Adipocyte (in vitro differentiated cells): ENCODE data around the gene MIXL1.
"Not testable (repeated sequence)": the region's sequence is repeated elsewhere in the genome, so short reads cannot be mapped to it uniquely, and the experiment has no call there.

Experiments used
- DNase-seq: peaks from one replicate; pipeline ENCODE4 v3.0.0-alpha.2; 2015; ENCODE audit warnings: low read depth
- H3K27me3 ChIP-seq: replicated peaks from 2 replicates; pipeline ENCODE4 v1.7.0; 2013; ENCODE audit warnings: mild to moderate bottlenecking, low read length, moderate library complexity; ENCODE audit not compliant: control insufficient read depth, insufficient read depth
- H3K36me3 ChIP-seq: 2 replicates; pipeline ENCODE4 v1.7.0; 2013; ENCODE audit warnings: low read length, mild to moderate bottlenecking, moderate library complexity; ENCODE audit not compliant: control insufficient read depth, insufficient read depth, severe bottlenecking
- H3K4me1 ChIP-seq: 2 replicates; pipeline ENCODE4 v1.7.0; 2013; ENCODE audit warnings: mild to moderate bottlenecking, low read length, moderate library complexity; ENCODE audit not compliant: control insufficient read depth, insufficient read depth
- H3K4me3 ChIP-seq: 2 replicates; pipeline ENCODE4 v1.7.0; 2013; ENCODE audit warnings: mild to moderate bottlenecking, low read length, moderate library complexity
- H3K9ac ChIP-seq: 2 replicates; pipeline ENCODE4 v1.7.0; 2013; ENCODE audit warnings: mild to moderate bottlenecking, low read length, moderate library complexity
- H3K9me3 ChIP-seq: 2 replicates; pipeline ENCODE4 v1.7.0; 2013; ENCODE audit warnings: mild to moderate bottlenecking, low read length, moderate library complexity; ENCODE audit not compliant: control insufficient read depth

The MIXL1 gene

DNA sequence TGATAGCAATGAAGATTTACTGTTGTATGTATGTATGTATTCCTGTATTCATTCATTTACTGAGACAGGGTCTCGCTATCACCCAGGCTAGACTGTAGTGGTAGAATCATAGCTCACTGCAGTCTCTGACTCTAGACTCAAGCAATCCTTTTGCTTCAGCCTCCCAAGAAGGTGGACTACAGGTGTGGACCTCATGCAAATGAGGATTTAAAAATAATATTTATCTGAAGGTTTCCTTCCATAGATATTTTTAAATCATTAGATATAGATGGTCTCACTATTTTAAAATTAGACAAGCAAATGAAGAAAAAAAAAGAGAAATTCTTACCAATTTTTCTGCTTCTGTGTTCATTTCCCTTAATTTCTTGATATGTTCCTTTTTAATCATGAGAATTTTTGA lies 27.0 kb downstream of the MIXL1 start:
- Histone ChIP-seq H3K9ac (no peak overlapping the region), H3K4me3 (no peak overlapping the region), H3K27me3 (no peaks in the 10 kb centered on the region), H3K36me3 (no peaks in the 10 kb centered on the region), H3K9me3 (no peaks in the 10 kb centered on the region), H3K4me1 (peaks cover 7% of the 10 kb centered on the region)
- no peak for DNase-seq

DNA sequence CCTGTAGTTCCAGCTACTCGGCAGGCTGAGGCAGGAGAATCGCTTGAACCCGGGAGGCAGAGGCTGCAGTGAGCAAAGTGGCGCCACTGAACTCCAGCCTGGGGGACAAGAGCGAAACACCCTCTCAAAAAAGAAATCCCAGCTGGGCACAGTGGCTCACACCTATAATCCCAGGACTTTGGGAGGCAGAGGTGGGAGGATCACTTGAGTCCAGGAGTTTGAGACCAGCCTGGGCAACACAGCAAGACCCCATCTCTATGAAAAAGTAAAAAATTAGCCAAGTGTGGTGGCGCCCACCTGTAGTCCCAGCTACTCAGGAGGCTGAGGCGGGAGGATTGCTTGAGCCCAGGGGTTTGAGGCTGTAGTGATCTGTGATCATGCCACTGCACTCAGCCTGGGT lies 29.4 kb downstream of the MIXL1 start:
- H3K36me3 ChIP-seq, H3K4me3 ChIP-seq: not testable (repeated sequence)

GRCh38 chr1:226253933-226254332 lies 30.5 kb downstream of the MIXL1 start:
- no peaks in the 10 kb centered on the region for H3K4me1 ChIP-seq
- H3K27me3 ChIP-seq: no peaks in the 10 kb centered on the region
- no peak for DNase-seq
- no peak overlapping the region for H3K4me3 ChIP-seq
- H3K9ac ChIP-seq: no peak overlapping the region
- no peaks in the 10 kb centered on the region for H3K36me3 ChIP-seq
- H3K9me3 ChIP-seq: no peaks in the 10 kb centered on the region

More for the DNA sequence above, 29.4 kb downstream of the MIXL1 start:
- DNase-seq, H3K27me3 ChIP-seq, H3K9ac ChIP-seq, H3K9me3 ChIP-seq, H3K4me1 ChIP-seq: not testable (repeated sequence)

- DNase-seq: peak; percentile 58
- no peaks in the 10 kb centered on the region for H3K27me3 ChIP-seq
- H3K9ac ChIP-seq: no peak overlapping the region
- H3K4me3 ChIP-seq: no peak overlapping the region
- no peaks in the 10 kb centered on the region for H3K4me1 ChIP-seq
- H3K9me3 ChIP-seq: peaks cover 9% of the 10 kb centered on the region
- H3K36me3 ChIP-seq: no peaks in the 10 kb centered on the region
Observed at GRCh38 chr1:226255380-226255779, 31.9 kb downstream of the MIXL1 start.

- Histone ChIP-seq H3K9me3 (peaks cover 13% of the 10 kb centered on the region), H3K4me3 (no peak overlapping the region), H3K4me1 (no peaks in the 10 kb centered on the region), H3K9ac (no peak overlapping the region), H3K27me3 (no peaks in the 10 kb centered on the region), H3K36me3 (no peaks in the 10 kb centered on the region)
- no peak for DNase-seq
Observed at GRCh38 chr1:226261818-226262217, 38.4 kb downstream of the MIXL1 start.

DNA sequence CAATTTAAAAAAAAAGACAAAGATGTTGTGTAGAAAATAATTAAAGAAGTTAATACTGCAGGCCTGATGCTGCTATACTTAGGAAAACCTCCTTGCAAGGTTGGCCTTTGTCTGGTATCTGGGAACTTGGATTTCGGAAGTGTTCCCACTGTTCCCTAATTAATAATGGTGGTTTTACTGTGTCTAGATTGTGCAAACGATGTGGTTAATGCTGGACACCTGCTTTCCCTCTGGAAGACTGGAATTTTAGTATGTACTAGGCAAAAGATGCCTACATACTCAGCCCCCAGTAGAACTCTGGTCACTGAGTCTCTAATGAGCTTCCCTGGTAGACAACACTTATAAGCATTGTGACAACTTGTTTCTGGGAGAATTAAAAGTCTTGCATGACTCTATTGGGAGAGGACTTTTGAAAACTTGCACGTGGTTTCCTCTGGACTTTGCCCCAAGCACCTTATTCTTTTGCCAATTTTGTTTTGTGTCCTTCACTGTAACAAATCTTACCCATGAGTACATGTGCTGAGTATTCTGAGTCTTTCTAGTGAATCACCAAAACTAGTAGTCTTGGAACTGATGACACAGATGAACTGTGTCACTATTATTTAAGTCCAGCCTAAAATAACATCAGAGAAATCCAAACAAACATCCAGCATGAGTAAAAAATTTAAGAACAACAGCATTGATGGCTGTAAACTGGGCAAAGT lies 45.1 kb downstream of the MIXL1 start:
- H3K4me3 ChIP-seq: no peak overlapping the region

DNA sequence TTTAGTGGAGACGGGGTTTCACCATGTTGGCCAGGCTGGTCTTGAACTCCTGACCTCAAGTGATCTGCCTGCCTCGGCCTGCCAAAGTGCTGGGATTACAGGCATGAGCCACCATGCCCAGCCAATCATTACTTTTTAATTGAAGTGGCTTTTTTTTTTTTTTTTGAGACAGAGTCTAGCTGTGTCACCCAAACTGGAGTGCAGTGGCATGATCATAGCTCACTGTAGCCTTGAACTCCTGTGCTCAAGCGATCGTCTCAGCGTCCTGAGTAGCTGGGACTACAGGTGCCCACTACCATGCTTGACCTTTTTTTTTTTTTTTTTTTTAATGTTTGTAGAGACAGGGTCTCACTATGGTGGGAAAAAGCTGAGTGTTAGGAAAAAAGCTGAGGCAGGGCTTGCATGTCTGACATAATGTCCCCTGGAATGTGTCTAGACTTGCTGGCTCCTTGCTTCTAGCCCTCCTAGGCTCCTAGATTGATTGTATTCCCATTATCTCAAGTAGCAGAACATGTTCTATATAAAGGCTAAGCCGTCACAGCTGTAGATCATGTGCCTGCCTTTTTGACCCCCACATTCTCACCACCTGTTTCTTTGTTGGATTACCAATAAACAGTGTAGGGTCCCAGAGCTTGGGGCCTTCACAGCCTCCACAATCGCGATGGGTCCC lies 48.9 kb downstream of the MIXL1 start:
- not testable (repeated sequence) for H3K9ac ChIP-seq, H3K9me3 ChIP-seq, H3K27me3 ChIP-seq, H3K36me3 ChIP-seq, H3K4me3 ChIP-seq, DNase-seq
- H3K4me1 ChIP-seq: peaks cover 10% of the 10 kb centered on the region

More for the DNA sequence above, 45.1 kb downstream of the MIXL1 start:
- H3K9me3 ChIP-seq: no peaks in the 10 kb centered on the region
- peak; percentile 48 for DNase-seq
- H3K27me3 ChIP-seq: no peaks in the 10 kb centered on the region
- no peaks in the 10 kb centered on the region for H3K36me3 ChIP-seq
- H3K9ac ChIP-seq: no peak overlapping the region
- peaks cover 10% of the 10 kb centered on the region for H3K4me1 ChIP-seq

DNA sequence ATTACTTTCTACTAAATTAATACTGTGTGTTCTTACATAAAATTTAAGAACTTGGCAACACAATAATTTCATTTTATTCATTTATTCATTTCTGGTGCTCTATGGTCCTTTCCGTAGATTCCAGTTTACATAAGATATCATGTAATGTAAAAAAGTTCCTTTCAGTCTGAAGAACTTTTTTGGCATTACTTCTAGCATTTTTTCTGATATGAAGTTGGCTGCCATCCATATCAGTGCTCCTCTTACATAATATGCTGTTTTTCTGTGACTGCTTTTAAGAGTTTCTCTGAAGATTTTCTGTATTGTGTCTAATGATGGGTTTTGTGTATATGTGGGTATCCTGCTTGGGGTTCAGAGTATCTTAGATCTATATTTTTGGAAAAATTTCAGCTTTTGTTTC lies 50.7 kb downstream of the MIXL1 start:
- no peak for DNase-seq
- H3K27me3 ChIP-seq: no peaks in the 10 kb centered on the region
- peaks cover 1% of the 10 kb centered on the region for H3K4me1 ChIP-seq
- H3K9me3 ChIP-seq: no peaks in the 10 kb centered on the region
- H3K4me3 ChIP-seq: no peak overlapping the region
- peaks cover 3% of the 10 kb centered on the region for H3K36me3 ChIP-seq
- no peak overlapping the region for H3K9ac ChIP-seq

DNA sequence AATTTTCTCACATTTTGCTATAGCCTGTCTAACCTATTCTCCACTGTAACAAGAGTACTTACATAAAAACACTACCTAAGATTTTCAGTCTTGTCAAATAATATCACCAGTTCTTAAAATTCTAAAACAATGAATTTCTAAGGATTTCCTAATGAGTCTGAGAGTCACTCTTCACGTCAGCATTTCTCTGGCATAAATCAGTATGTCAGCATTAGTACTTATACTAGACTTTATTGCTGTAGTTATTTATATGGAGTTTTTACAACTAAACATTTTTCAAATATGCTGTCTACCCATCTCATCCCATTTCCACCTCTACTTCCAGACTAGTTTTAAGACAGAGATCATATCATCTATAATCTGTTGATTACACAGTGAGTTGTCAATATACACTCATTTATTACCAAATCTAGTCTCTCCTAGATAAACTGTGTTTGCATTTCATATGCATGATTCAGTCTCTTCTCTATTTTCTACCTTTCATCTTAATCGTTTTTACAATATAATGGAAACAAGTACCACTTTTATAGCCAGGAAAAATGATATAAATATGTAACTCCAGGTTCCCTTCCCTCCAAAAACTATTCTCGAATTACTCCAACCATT lies 52.7 kb downstream of the MIXL1 start:
- Histone ChIP-seq H3K36me3 (peaks cover 3% of the 10 kb centered on the region), H3K9me3 (no peaks in the 10 kb centered on the region), H3K4me1 (no peaks in the 10 kb centered on the region)

More for the DNA sequence above, 52.7 kb downstream of the MIXL1 start:
- no peaks in the 10 kb centered on the region for H3K27me3 ChIP-seq
- no peak overlapping the region for H3K4me3 ChIP-seq
- no peak for DNase-seq
- H3K9ac ChIP-seq: no peak overlapping the region
